Activated naive CD4-positive, alpha-beta T cell treated with anti-CD3 and anti-CD28 coated beads, Interleukin-2, amount 50 U/mL, for 16 hours (primary cell): ENCODE results near the gene SPTBN5.

Source experiments
- DNase-seq: peaks from one replicate; pipeline ENCODE4 v3.0.0-alpha.2; 2020

The SPTBN5 gene

GRCh38 chr15:41900526-41901380 is 6.9 kb upstream of the SPTBN5 start:
- no peak for DNase-seq

GRCh38 chr15:41899854-41900442 is 6.1 kb upstream of the SPTBN5 start:
- DNase-seq: no peak

GRCh38 chr15:41897363-41897799 is 3.5 kb upstream of the SPTBN5 start:
- DNase-seq: no peak

- DNase-seq: no peak
Observed at GRCh38 chr15:41896566-41896965, 2.7 kb upstream of the SPTBN5 start.

- no peak for DNase-seq
Observed at GRCh38 chr15:41895957-41896356, 2.1 kb upstream of the SPTBN5 start.

- DNase-seq: no peak
Observed at GRCh38 chr15:41895491-41895890, 1.6 kb upstream of the SPTBN5 start.

- DNase-seq: peak; percentile 68
Observed at GRCh38 chr15:41894791-41895463, 1.1 kb upstream of the SPTBN5 start.

GRCh38 chr15:41894251-41894790 is 468 bp upstream of the SPTBN5 start:
- no peak for DNase-seq

GRCh38 chr15:41892621-41893421 is 1.0 kb downstream of the SPTBN5 start:
- DNase-seq: no peak

GRCh38 chr15:41891946-41892345 is 1.9 kb downstream of the SPTBN5 start:
- DNase-seq: no peak

GRCh38 chr15:41891226-41891625 is 2.6 kb downstream of the SPTBN5 start:
- no peak for DNase-seq

GRCh38 chr15:41890050-41890690 is 3.7 kb downstream of the SPTBN5 start:
- DNase-seq: no peak

GRCh38 chr15:41888662-41889253 is 5.1 kb downstream of the SPTBN5 start:
- DNase-seq: no peak

- no peak for DNase-seq
Observed at GRCh38 chr15:41887893-41888292, 6.0 kb downstream of the SPTBN5 start.

GRCh38 chr15:41887161-41887560 is 6.7 kb downstream of the SPTBN5 start:
- no peak for DNase-seq

GRCh38 chr15:41886741-41887140 is 7.1 kb downstream of the SPTBN5 start:
- no peak for DNase-seq

GRCh38 chr15:41885841-41886240 is 8.0 kb downstream of the SPTBN5 start:
- DNase-seq: no peak

GRCh38 chr15:41885321-41885720 is 8.5 kb downstream of the SPTBN5 start:
- no peak for DNase-seq

GRCh38 chr15:41884458-41884857 is 9.4 kb downstream of the SPTBN5 start:
- DNase-seq: no peak

- DNase-seq: no peak
Observed at GRCh38 chr15:41883484-41883825, 10.4 kb downstream of the SPTBN5 start.

GRCh38 chr15:41882689-41883483 is 11.0 kb downstream of the SPTBN5 start:
- DNase-seq: no peak
